Activated CD4-positive, alpha-beta T cell treated with anti-CD3 and anti-CD28 coated beads, Interleukin-2, amount 50 U/mL, for 48 hours (primary cell): Measurements from ENCODE around the gene UQCRC2.
"Not testable (repeated sequence)": the region's sequence is repeated elsewhere in the genome, so short reads cannot be mapped to it uniquely, and the experiment has no call there.

ENCODE experiments used
- DNase-seq, 2 experiments: peaks; one replicate each; pipeline ENCODE4 v3.0.0-alpha.2; 2020

The UQCRC2 gene

DNA sequence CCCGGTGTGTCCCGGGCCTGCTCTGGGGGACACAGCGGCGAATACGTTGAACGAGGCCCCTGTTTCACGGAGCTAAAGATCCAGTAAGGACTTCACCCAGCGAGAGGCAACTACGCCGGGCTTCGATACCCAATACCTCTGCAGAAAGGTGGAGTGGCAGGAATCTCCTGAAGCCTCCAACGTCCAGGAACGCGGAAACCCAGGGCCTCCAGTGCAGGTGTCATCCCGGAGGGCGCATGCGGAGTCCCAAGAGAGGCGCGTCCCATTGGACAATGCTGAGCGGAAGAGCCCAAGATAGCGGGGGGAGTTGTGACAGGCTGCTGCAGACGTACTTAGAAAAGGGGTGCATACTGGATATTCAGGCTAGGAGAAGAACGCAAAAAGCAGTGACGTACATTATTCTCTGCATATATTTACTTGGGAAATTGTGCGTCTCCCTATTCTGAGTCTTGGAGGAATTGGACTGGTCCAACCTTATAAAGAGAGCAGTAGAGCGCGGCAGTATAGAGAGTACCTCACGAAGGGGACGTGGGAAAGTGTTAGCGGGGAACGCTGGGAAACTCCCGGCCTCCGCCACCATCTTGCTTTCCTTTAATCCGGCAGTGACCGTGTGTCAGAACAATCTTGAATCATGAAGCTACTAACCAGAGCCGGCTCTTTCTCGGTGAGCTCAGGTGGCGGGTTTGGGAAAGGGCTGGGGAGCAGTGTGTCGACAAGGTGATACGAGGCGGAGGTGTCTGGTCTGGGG lies at the start of gene UQCRC2:
Gene UQCRC2 (plus strand): TSS at position 569 of the 748 bp plus-strand sequence. CDS start 63 bp downstream, at position 632.
- DNase-seq = peak; percentile 86 to 90

DNA sequence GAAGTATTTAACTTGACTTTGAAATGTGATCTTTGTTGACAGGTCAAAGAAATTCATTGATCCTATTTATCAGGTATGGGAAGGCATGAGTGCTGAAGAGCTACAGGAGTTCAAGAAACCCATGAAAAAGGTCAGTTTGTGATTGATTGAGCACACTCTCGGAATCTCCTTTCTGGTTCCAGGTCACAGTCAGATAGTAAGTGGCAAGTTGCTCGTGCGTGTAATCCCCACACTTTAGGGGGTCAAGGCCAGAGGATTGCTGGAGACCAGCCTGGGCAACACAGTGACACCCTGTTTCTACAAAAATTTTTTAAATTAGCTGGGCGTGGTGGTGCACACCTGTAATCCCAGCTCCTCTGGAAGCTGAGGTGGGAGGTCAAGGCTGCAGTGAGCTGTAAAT lies 20.5 kb upstream of the UQCRC2 start:
- DNase-seq = not testable (repeated sequence)

DNA sequence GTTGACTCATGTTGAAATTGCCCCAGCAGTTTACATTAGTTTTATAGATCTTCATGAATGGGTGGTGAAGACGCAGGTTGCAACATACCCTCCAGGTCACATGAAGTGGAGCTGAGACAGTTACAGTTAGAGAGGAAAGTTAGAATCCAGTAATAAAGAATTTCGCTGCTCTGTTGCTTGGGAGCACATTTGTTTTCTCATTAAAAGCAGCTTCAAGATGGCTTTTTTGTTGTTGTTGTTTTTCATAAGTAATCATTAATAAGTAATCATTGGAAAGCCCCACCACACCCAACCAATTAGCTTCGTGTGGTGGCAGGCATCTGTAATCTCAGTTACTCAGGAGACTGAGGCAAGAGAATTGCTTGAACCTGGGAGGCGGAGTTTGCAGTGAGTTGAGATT lies 19.8 kb upstream of the UQCRC2 start:
- DNase-seq = not testable (repeated sequence)

DNA sequence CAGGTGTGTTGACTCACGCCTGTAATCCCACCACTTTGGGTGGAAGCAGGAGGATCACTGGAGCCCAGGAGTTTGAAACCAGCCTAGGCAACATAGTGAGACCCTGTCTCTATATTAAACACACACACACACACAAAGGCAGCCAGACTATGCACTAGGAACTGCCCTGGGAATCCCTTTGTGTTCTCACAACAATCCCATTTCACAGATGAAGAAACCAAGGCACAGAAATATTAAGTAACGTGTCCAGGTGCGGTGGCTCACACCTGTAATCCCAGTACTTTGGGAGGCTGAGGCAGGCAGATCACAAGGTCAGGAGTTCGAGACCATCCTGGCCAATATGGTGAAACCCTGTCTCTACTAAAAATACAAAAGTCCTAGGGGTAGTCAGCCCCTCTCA lies 19.4 kb upstream of the UQCRC2 start:
- not testable (repeated sequence) for DNase-seq

DNA sequence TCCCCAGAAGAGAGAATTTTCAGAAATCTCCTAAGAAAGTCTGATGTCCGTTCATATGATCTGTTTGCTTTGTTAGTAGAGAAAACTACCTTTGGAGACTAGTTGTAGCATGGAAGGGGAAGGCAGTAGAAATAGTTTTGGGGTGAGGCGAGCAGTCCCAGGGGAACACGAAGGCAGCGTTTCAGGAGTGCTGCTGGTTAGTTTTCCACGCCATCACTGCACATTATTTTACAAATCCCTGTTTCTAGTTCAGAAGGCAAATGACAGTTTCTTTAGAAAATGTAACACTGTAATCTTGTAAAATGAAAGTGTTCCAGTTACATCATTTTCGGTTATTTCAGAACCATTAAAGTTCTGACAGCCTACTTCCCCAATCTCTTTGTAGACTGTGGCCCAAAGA lies 16.9 kb upstream of the UQCRC2 start:
- DNase-seq = not testable (repeated sequence)

DNA sequence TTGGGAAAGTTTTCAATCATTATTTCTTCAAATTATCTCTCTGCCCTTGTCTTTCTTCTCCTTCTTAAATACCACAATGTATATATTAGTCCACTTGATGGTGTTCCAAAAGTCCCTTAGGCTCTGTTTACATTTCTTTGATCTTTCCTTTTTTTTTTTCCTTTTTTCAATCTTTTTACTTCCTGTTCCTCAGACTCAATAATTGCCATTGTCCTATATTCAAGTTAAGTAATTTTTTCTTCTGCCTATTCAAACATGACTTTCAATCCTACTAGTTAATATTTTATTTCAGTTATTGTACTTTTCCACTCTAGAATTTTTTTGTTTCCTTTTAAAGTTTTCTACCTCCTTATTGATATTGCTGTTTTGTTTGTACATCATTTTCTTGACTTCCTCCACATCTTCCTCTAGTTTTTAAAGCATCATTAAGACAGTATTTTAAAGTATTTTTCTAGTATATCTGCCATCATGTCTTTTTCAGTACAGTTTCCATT lies 15.8 kb upstream of the UQCRC2 start:
- DNase-seq = no peak

DNA sequence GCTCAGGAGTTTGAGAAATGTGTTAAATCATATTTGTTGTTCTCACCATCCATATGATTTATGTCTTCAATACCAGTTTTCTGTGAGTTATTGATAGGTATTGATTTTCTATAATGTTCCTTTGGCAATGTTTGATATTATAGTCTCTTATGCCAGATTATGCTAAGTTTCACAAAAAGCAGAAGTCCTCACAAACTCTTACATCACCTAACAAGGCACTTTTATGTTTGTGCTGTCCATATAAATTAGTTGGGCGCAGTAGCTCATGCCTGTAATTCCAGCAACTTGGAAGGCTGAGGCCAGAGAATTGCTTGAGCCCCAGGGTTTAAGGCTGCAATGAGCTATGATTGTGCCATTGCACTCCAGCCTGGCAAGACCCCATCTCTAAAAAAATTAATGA lies 12.6 kb upstream of the UQCRC2 start:
- DNase-seq = no peak

DNA sequence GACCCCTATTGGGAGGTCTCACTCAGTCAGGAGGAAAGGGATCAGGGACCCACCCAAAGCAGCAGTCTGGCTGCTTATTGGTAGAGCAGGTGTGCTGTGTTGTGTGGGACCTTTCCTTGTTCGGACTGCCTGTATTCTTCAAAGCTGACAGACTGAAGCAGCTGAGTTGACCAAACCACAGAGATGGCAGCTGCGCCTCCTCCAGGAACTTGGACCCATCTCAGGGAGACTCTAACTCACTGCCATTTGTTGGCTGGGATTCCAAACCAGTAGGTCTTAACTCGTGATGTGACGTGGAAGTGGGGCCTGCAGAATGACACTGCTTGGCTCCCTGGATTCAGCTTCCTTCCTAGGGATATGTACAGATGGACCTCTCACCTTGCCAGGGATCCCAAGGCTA lies 9.6 kb upstream of the UQCRC2 start:
- no peak for DNase-seq

DNA sequence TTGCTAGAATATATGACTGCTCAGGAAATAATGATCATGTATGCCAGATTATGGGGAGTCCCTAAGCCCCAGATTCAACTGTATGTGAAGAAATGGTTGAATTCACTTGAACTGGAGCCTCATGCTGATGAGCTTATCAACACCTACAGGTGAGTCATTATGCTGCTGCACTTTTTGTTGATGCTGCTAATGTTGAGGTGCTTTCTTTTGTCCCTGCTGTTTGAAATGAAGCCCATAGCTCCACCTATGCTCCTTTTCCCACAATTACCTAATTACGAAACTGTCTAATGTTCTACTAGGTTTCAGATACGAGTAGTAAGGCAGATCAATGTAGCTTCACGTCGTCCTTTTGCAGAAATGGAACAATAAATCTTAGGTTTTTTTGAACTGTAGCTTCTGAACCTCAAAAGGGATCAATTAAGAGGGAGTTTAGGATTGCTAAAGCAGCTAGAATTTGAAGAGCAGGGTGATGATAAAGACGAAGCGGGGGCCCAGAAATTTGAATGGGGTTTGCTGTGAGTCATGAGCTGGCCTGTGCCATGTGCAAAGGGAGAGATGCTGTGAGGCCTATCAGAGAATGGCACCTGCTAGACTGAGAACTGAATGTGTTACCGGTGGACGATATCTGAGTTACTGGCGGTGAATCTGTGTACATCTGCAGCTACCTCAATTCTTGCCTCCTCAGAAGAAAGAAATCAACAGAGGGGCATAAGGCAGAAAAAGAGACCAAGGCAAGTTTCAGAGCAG lies 6.1 kb upstream of the UQCRC2 start:
- DNase-seq = peak in 1 of 2 experiments; percentile 32

DNA sequence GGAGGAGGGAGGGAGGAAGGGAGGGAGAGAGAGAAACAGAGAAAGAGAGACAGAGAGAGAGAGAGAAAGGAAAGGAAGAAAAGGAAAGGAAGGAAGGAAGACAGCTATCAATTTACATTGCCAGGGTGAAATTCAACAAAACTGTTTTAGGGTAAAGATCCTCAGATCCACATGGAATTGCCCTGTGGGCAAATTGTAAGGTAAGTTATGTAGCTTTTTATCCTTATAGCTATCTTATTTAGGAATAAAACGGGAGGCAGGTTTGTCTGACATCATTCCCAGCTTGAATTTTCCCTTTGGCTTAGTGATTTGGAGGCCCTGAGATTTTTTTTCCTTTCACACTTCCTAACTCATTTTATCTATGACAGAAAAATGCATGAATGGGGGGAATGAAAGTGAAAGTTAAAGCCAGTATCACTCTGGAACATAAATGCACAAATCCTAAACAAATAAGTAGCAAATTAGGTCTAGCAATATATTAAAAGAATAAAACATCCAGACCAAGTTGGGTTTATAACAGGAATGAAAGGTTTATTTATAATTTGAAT lies 3.4 kb upstream of the UQCRC2 start:
- DNase-seq = no peak

DNA sequence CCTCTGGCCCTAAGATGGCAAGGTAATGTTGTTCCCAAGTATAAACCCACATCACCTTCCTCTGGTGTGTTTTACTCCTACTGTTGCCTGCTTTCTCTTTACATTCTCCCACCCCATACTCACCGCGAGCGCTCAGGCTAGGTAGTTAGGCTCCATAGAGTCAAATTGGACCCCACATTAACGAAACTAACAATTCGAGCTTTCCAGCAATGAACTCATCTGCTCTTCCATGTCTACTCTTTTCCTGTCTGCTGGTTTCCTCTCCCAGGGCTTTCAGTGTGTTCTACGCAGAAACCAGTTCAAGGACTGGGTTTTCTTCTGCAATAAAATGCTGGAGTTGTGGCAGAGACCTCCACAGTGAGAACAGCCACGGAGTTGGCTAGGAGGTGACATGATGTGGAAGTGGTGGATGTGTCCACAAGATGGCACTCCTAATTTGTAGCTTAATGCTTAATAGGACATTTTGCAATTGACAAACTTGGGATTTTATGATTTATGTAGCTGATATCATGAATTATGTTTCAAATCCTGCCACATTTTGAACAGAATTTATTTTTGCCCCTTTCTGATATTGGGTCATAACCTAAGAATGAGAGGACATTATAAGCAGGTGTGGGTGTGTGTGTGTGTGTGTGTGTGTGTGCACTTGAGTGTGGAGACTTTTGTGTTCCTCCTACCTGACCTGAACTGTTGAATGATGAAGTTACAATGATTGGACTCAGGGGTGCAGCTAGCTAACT lies 2.2 kb upstream of the UQCRC2 start:
- DNase-seq = no peak

DNA sequence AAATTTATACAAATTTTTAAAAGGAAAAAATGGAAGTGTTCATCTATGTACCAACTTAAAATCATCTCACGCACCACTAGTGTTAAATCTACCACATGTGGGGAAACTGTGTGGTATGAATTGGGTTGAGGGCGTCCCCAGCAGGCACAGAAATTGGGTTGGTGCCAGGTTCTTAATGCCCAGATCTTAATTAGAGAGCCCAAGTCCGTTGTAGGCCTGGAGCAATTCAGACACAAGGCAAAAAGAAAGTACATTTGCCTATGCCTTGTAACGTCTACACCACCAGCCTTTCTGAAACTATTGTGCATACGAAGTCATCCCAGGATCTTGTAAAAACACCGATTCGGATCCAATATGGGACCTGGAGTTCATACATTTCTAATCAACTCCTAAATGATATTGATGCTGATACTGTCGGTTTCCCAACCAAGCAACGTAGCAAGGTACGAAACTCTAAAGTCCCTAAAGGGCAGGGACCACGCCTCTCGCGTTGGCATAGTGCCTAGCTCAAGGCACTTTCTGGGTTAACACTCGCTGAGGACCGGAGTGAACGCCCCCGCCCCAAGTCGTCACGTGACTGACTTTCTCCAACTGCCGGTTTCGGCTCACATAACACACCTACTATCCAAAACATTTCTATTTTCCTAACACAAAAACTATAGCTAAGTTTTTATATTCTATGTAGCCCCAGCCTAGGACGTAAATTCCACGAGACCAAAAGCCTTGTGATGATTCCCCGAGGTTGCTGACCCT lies 945 bp upstream of the UQCRC2 start:
- peak; percentile 77 to 82 for DNase-seq

DNA sequence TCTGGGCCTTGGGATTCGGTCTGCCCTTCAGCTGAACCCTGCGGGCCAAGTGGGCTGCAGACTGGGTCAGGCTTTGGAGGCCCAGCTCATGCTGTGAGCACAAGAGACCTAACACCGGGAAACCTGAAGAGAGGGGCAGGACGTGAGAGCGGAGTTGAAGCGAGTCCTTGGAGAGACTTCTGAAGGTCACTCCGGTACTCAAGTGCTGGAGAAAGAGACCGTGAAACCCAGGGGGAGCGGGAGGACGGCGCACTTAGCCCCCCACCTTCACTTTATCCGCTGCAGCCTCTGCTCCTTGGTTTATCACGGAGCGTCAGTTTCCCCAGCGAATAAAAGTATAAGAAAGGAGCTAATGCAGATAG lies 361 bp downstream of the UQCRC2 start:
- no peak for DNase-seq

DNA sequence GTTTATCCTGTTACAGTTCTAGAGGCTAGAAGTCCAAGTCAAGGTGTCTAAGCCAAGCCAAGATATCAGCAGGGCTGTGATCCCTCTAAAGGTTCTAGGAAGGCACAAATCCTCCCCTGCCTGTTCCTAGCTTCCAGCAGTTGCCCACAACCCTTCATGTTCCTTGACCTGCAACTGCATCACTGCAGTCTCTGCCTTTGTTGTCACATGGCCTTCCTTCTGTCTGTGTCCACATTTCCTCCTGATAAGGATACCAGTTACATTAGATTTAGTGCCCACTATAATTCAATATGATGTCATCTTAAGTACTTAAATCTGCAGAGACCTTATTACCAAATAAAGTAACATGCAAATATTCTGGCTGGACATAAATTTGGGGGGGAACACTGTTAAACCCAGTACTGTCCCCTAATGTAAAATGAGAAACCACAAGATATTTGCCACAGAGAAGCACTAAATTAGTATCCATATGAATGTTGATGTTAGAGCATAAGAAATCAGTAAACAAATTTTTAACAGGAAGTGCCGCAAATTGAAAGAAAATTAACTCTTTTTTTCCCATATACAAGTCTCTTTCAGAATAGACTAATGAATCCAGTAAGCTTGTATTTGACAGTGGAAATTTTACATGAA lies 4.7 kb downstream of the UQCRC2 start:
- no peak for DNase-seq

DNA sequence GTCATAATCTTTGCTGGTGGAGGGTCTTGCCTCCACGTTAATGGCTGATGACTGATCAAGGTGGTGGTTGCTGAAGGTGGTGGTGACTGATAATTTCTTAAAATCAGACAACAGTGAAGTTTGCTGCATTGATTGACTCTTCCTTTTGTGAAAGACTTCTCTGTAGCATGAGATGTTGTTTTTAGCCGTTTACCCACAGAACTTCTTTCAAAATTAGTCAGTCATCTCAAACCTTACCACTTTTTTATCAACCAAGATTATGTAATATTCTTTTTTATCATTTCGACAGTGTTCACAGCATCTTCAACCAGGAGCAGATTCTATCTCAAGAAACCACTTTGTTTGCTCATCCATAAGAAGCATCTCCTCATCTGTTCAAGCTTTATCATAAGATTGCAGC lies 5.9 kb downstream of the UQCRC2 start:
- DNase-seq = no peak

DNA sequence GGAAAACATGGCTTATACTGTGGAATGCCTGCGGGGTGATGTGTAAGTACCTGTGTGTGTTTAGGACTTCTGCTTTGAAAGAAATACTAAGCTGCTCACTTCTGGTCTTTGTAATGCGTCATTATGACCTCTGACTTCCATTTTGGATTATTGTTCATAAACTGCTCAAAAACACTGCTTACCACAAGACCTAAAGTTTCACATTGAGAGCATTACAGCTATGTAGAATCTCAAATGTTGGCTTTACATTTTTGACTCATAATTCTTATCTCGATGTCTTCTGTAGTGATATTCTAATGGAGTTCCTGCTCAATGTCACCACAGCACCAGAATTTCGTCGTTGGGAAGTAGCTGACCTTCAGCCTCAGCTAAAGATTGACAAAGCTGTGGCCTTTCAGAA lies 9.3 kb downstream of the UQCRC2 start:
- DNase-seq = no peak

DNA sequence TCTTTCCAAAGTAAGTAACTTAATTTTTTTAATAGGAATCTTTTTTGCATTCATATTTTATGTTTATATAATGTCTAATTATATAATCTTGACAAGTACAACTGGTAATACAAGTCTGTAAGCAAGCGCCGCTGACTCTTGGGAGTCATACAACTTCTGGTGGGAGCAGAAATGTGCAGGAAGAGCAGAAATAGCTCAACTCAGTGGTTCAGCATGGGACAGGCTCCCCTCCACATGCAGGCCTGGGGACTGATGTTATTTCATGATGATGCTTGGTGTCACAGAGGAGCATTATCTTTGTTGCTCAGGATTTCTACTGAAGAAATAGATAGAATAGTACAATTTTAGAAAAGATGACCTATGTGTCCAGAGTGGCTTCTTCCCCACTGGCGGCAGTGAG lies 10.7 kb downstream of the UQCRC2 start:
- DNase-seq = no peak

DNA sequence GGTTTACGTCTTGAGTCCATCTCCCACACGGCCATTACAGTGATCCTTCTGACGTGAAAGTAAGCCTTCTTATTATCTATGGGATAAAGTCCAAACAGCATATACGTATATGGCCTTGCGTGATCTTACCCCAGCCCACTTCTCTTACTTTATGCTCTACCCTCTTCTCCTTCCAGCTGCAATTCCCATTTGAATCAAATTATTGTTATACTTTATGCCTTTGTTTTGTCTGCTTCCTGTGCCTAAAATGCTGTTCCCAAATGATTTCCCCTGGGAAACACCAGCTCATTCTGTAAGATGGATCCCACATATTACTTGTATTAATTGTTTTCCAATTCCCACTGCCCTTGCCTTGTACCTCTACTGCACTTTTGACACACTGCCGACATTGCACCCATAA lies 11.2 kb downstream of the UQCRC2 start:
- no peak for DNase-seq

DNA sequence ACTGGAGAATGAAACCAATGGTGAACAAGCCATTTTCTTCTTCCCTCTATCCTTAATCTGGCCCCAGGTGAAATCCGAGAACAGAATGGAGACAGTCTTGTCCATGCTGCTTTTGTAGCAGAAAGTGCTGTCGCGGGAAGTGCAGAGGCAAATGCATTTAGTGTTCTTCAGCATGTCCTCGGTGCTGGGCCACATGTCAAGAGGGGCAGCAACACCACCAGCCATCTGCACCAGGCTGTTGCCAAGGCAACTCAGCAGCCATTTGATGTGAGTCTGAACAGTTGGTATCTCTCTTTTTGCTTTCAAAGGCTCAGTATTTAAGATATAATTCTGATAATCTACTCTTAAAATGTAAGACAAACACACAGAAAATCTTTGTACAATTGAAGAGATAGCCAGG lies 18.7 kb downstream of the UQCRC2 start:
- DNase-seq = no peak

DNA sequence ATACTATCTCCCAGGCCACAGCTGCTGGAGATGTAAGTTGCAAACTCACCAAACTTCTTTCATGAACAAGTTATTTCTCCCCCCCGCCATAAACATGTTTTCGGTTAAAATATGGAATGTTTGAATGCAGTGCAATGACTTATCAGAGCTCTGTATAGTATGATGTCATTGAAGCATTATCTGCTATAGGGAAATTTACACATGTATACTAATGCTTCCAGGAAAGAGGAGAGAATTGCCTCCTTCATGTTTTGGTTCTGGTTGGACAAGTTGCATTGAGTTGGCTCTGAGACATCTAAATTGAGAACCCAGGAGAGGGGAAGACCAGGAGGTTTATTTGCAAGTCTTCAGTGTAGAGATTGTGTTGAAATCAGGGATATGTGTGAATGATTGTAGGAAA lies 20.8 kb downstream of the UQCRC2 start:
- no peak for DNase-seq

DNA sequence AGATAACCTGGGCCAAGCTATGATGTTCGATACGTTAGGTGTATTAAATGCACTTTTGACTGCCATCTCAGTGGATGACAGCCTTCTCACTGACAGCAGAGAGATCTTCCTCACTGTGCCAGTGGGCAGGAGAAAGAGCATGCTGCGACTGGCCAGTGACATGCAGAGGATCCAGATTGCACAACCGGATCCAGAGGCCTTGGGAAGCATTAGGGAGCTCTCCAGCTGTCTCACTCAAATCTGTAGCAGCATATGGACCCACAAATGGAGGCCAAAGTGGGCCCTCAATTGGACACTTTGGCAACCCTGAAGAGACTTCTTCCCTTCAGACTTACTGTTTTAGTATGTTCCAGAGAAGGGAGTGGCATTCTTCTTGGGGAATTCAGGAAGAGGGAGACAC lies 26.9 kb downstream of the UQCRC2 start:
- no peak for DNase-seq

DNA sequence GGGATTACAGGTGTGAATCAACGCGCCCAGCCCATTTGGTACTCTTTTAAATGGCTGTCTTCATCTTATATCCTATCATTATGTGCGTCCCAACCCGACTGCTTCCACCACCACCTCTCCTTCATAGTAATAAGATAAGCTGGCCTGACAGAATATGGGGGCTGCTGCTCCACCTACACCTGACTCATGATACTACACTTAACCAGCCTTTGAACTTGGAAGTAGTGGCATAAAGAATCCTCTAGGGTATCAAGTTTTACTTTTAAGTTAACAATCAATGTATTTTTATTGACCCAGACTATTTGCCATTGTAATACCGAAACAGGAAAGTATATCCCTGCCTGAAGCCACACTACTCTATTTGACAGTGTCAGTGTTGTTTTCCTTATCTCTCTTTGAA lies 28.9 kb downstream of the UQCRC2 start:
- no peak for DNase-seq
